SK-N-SH treated with all-trans-retinoic acid at 6 μM for 48 hours (cell line): ENCODE data around the gene KDM5C.

Source experiments
- ATAC-seq: fragments of 200-7000 bp; cut with Tn5 transposase; 3 replicates; pipeline ENCODE4 v1.9.1; 2020; ENCODE audit warnings: mild to moderate bottlenecking, moderate library complexity
- BACH2 ChIP-seq: fragments of 250-450 bp; sonication (Bioruptor Pico); IDR thresholded peaks from 2 replicates; pipeline ENCODE4 v1.9.0; 2021; ENCODE audit warnings: mild to moderate bottlenecking, borderline replicate concordance
- CREB5 ChIP-seq: fragments of 250-450 bp; sonication (Bioruptor Pico); IDR thresholded peaks from 2 replicates; pipeline ENCODE4 v1.5.1; 2020; ENCODE audit warnings: low read depth, mild to moderate bottlenecking, moderate library complexity
- CSDC2 ChIP-seq: fragments of 250-450 bp; sonication (Bioruptor Pico); IDR thresholded peaks from 2 replicates; pipeline ENCODE4 v1.5.0; 2020; ENCODE audit warnings: mild to moderate bottlenecking, moderate library complexity
- CSRNP3 ChIP-seq: fragments of 250-450 bp; sonication (Bioruptor Pico); IDR thresholded peaks from 2 replicates; pipeline ENCODE4 v1.5.1; 2021; ENCODE audit warnings: mild to moderate bottlenecking, moderate library complexity
- ESRRG ChIP-seq: fragments of 250-450 bp; sonication (Bioruptor Pico); IDR thresholded peaks from 2 replicates; pipeline ENCODE4 v1.6.1; 2021; ENCODE audit warnings: mild to moderate bottlenecking
- GLIS3 ChIP-seq: fragments of 250-450 bp; sonication (Bioruptor Pico); IDR thresholded peaks from 2 replicates; pipeline ENCODE4 v1.5.0; 2020; ENCODE audit warnings: mild to moderate bottlenecking, moderate library complexity
- ISL1 ChIP-seq: fragments of 250-450 bp; sonication (Bioruptor Pico); IDR thresholded peaks from 2 replicates; pipeline ENCODE4 v2.1.2; 2022; ENCODE audit warnings: mild to moderate bottlenecking, moderate library complexity
- OSR1 ChIP-seq: fragments of 250-450 bp; sonication (Bioruptor Pico); IDR thresholded peaks from 2 replicates; pipeline ENCODE4 v1.8.0; 2022; ENCODE audit warnings: moderate library complexity, mild to moderate bottlenecking, inconsistent platforms
- POU6F1 ChIP-seq: fragments of 250-450 bp; sonication (Bioruptor Pico); IDR thresholded peaks from 2 replicates; pipeline ENCODE4 v1.8.0; 2021; ENCODE audit warnings: low read depth, mild to moderate bottlenecking, moderate library complexity, borderline replicate concordance
- PPARA ChIP-seq: fragments of 250-450 bp; sonication (Bioruptor Pico); IDR thresholded peaks from 2 replicates; pipeline ENCODE4 v1.5.0; 2020; ENCODE audit warnings: mild to moderate bottlenecking, borderline replicate concordance
- RARB ChIP-seq: fragments of 250-450 bp; sonication (Bioruptor Pico); IDR thresholded peaks from 2 replicates; pipeline ENCODE4 v1.8.0; 2021; ENCODE audit warnings: mild to moderate bottlenecking, moderate library complexity
- SNAI2 ChIP-seq: fragments of 250-450 bp; sonication (Bioruptor Pico); IDR thresholded peaks from 2 replicates; pipeline ENCODE4 v1.5.0; 2020; ENCODE audit warnings: mild to moderate bottlenecking, moderate library complexity
- TCF4 ChIP-seq: fragments of 250-450 bp; sonication (Bioruptor Pico); IDR thresholded peaks from 2 replicates; pipeline ENCODE4 v1.8.0; 2021; ENCODE audit warnings: mild to moderate bottlenecking, moderate library complexity, borderline replicate concordance
- TOX ChIP-seq: fragments of 250-450 bp; sonication (Bioruptor Pico); IDR thresholded peaks from 2 replicates; pipeline ENCODE4 v1.8.0; 2021; ENCODE audit warnings: mild to moderate bottlenecking, moderate library complexity, borderline replicate concordance
- ZC3H10 ChIP-seq: fragments of 250-450 bp; sonication (Bioruptor Pico); IDR thresholded peaks from 2 replicates; pipeline ENCODE4 v1.5.1; 2021; ENCODE audit warnings: mild to moderate bottlenecking, moderate library complexity
- ZFP3 ChIP-seq: fragments of 250-450 bp; sonication (Bioruptor Pico); IDR thresholded peaks from 2 replicates; pipeline ENCODE4 v1.5.0; 2020; ENCODE audit warnings: mild to moderate bottlenecking, moderate library complexity
- ZFP30 ChIP-seq: fragments of 450-650 bp; formaldehyde crosslinking; IDR thresholded peaks from 2 replicates; pipeline ENCODE4 v1.5.0; 2022; ENCODE audit warnings: mild to moderate bottlenecking, moderate library complexity
- ZNF565 ChIP-seq: fragments of 450-650 bp; formaldehyde crosslinking; conservative IDR thresholded peaks from 2 replicates; pipeline ENCODE4 v1.5.0; 2020; ENCODE audit warnings: low read depth, mild to moderate bottlenecking, moderate library complexity
- ZNF8 ChIP-seq: fragments of 450-650 bp; formaldehyde crosslinking; IDR thresholded peaks from 2 replicates; pipeline ENCODE4 v1.5.0; 2020; ENCODE audit warnings: mild to moderate bottlenecking, moderate library complexity
- TF ChIP-seq, protein P1 (sequence below): fragments of 250-450 bp; sonication (Bioruptor Pico); IDR thresholded peaks from 2 replicates; pipeline ENCODE4 v1.8.0; 2020; ENCODE audit warnings: mild to moderate bottlenecking, moderate library complexity, borderline replicate concordance
- TF ChIP-seq, protein P2 (sequence below): fragments of 250-450 bp; sonication (Bioruptor Pico); IDR thresholded peaks from 2 replicates; pipeline ENCODE4 v1.5.0; 2020; ENCODE audit warnings: mild to moderate bottlenecking, moderate library complexity

Gene KDM5C

DNA sequence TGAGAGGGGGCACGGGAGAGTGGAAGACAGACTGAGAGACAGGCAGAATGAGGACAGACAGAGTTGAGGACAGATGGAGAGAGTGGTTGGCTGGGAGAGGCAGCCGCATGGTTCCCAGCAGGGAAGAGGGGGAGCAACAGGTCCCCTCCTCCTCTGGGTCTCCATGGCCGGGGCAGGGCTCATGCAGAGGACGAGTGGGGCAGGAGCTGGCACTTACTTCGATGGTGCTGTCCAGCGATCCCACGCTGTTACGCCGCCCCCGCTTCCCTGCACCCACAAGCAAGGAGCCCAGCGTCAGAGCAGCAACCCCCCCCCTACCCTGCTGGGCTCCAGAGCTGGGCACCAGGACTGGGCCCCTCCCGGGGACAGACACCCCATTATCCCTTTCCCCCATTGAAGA lies 10.6 kb upstream of the KDM5C start (continued):
- TF ChIP-seq POU6F1 (CRISPR knock-in tag) (no peak), TCF4 (CRISPR knock-in tag) (no peak)

DNA sequence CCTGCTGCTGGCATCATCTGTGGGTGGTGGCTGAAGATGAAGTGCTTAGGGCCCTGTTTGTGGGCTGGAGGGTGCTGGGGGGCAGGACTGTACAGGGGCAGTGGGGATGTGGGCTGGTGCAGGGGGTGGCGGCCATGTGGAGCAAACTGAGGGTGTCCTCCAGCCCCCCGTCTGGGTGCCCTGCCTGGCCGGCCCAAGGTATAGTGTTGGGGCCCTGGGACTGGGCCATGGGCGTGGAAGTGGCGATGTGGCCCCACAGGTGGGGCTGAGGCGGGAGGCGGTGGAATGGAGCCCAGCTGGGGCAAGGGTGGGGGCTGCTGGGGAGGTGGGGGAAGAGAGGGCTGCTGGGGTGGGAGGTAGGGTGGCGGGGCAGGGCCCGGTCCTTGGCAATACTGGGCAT lies 9.5 kb upstream of the KDM5C start:
- ATAC-seq: no peak
- TF ChIP-seq CREB5 (CRISPR knock-in tag) (no peak), ESRRG (CRISPR knock-in tag) (no peak), RARB (CRISPR knock-in tag) (no peak), TCF4 (CRISPR knock-in tag) (no peak), POU6F1 (CRISPR knock-in tag) (no peak), BACH2 (CRISPR knock-in tag) (no peak), CSRNP3 (no peak), TOX (CRISPR knock-in tag) (no peak), SNAI2 (no peak), GLIS3 (CRISPR knock-in tag) (no peak), ZFP30 (CRISPR knock-in tag) (no peak), ZFP3 (CRISPR knock-in tag) (no peak), ISL1 (CRISPR knock-in tag) (no peak), OSR1 (CRISPR knock-in tag) (no peak), CSDC2 (CRISPR knock-in tag) (no peak), ZNF8 (CRISPR knock-in tag) (no peak), PPARA (no peak), ZNF565 (no peak)
- TF ChIP-seq, protein P1, sequence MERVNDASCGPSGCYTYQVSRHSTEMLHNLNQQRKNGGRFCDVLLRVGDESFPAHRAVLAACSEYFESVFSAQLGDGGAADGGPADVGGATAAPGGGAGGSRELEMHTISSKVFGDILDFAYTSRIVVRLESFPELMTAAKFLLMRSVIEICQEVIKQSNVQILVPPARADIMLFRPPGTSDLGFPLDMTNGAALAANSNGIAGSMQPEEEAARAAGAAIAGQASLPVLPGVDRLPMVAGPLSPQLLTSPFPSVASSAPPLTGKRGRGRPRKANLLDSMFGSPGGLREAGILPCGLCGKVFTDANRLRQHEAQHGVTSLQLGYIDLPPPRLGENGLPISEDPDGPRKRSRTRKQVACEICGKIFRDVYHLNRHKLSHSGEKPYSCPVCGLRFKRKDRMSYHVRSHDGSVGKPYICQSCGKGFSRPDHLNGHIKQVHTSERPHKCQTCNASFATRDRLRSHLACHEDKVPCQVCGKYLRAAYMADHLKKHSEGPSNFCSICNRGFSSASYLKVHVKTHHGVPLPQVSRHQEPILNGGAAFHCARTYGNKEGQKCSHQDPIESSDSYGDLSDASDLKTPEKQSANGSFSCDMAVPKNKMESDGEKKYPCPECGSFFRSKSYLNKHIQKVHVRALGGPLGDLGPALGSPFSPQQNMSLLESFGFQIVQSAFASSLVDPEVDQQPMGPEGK (CRISPR knock-in tag): no peak
- TF ChIP-seq, protein P2, sequence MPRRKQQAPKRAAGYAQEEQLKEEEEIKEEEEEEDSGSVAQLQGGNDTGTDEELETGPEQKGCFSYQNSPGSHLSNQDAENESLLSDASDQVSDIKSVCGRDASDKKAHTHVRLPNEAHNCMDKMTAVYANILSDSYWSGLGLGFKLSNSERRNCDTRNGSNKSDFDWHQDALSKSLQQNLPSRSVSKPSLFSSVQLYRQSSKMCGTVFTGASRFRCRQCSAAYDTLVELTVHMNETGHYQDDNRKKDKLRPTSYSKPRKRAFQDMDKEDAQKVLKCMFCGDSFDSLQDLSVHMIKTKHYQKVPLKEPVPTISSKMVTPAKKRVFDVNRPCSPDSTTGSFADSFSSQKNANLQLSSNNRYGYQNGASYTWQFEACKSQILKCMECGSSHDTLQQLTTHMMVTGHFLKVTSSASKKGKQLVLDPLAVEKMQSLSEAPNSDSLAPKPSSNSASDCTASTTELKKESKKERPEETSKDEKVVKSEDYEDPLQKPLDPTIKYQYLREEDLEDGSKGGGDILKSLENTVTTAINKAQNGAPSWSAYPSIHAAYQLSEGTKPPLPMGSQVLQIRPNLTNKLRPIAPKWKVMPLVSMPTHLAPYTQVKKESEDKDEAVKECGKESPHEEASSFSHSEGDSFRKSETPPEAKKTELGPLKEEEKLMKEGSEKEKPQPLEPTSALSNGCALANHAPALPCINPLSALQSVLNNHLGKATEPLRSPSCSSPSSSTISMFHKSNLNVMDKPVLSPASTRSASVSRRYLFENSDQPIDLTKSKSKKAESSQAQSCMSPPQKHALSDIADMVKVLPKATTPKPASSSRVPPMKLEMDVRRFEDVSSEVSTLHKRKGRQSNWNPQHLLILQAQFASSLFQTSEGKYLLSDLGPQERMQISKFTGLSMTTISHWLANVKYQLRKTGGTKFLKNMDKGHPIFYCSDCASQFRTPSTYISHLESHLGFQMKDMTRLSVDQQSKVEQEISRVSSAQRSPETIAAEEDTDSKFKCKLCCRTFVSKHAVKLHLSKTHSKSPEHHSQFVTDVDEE (CRISPR knock-in tag): no peak

DNA sequence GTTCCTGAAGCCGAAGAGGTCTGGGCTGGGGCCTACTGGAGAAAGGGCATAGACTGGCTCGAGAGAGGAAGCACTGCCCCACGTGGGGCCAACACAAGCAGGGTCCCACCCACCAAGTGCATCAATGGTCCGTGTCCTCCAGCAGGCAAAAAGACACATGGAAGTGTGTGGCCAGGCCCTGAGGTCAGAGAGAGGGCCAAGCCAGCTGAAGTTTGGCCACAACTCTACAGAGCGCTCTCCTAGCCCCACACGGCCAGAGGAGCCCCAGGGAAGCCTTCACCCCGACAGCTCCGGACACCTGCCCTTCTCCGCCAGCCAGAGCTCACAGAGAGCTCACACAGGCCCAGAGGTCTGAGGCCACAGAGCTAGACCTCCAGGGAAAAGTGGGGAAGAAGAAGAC lies 8.5 kb upstream of the KDM5C start:
- ATAC-seq: no peak
- TF ChIP-seq OSR1 (CRISPR knock-in tag) (no peak), TCF4 (CRISPR knock-in tag) (no peak), ESRRG (CRISPR knock-in tag) (no peak), ZNF565 (no peak), GLIS3 (CRISPR knock-in tag) (no peak), ZFP3 (CRISPR knock-in tag) (no peak), SNAI2 (no peak), TOX (CRISPR knock-in tag) (no peak), CSDC2 (CRISPR knock-in tag) (no peak), CSRNP3 (no peak), CREB5 (CRISPR knock-in tag) (no peak), ZC3H10 (CRISPR knock-in tag) (no peak), PPARA (no peak)
- TF ChIP-seq, protein P1 (CRISPR knock-in tag): no peak
